SW480 (cell line): ENCODE measurements around the gene CNTN2.

Source experiments
- DNase-seq: peaks from one replicate; pipeline ENCODE4 v3.0.0-alpha.2; 2016; ENCODE audit warnings: low spot score

Gene CNTN2

DNA sequence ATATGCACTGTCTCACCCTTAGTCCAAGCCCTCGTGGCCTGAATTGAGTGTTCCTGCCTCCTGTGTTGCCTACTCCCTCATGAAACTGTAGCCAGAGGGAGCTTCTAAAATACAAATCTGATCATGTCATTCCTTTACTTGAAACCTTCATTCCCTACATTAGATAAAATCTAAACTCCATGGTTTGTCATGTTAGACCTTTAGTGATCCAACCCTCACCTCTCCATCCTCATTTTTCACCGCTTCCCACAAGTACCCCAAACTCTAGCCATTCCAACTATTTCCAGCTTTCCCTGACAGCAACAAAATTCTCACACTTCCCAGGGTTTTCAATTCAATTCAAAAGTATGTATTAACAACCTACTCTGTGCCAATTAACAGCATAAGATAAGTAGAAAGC, 18.3 kb upstream of the CNTN2 start:
- DNase-seq, result no peak

DNA sequence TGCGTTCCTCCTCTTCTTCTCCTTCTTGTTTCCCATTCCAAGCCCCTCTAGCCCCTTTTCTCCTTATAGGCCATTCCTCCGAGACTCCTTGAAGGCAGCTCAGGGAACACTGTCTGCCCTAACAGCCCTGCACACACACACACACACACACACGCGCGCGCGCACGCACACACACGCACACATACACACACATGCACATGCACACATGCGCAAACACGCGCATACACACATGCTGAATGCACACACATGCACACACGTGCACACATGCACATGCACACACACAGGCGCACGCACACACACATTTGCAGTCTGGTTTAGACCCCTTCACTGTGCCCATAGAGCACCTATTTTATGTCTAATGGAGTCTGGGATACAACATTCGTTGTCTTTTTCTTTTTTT, 17.8 kb upstream of the CNTN2 start:
- DNase-seq, result no peak

DNA sequence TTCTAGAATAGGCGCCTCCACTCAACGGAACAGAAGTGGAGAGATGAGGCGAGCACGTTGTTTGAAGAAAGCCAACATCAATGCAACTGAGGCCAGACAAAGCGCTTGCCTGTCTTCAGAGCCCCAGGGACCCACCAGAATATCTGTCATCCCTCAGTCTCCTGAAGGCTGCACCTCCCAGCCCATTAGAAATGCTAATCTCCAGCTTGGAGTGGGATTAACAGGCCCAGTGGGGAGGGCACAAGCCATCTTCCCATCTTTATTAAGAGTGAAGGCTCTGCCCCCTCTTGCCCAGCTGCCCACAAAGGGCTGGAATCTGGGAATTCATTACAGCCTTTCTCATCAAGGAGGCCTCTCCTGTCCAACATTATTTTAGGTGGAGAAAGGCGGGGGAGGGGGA, 16.8 kb upstream of the CNTN2 start:
- no peak for DNase-seq

DNA sequence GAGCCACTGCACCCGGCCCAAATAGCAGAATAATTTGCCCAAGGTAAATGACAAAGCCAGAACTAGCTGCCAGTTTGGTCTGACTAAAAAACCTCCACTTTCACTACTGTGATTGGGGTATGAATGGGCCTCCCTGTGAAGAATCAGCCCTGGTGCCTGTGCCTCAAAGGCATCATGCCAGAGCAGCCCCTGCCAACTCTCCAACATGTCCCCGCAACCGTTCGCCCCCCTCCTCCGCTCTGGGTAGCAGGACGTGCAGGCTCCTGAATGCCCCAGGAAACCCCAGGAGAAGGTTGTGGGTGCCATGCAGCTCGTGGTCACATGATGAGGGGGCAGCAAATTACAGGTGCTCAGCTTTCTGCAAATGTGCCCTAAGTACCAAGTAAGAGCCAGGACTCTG, 14.6 kb upstream of the CNTN2 start:
- DNase-seq, result no peak

DNA sequence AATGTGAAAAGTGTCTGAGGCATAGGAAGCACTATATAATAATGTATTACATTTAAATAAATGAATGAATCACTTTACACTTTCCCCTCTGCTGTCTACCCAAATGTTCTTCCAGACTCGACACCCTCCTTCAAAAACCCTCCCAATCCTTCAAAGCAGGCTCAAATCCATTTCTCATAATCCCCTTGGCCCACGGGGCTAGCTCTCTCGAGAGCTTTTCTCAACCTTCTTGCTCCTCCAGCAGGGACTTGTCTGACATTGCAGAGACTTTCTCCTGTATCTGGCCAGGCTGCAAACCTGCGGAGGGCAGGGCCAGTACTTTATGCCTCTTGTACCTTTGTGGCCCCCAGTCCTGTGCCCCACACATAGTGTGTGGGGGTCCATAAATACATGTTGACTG, 14.1 kb upstream of the CNTN2 start:
- DNase-seq, result no peak

DNA sequence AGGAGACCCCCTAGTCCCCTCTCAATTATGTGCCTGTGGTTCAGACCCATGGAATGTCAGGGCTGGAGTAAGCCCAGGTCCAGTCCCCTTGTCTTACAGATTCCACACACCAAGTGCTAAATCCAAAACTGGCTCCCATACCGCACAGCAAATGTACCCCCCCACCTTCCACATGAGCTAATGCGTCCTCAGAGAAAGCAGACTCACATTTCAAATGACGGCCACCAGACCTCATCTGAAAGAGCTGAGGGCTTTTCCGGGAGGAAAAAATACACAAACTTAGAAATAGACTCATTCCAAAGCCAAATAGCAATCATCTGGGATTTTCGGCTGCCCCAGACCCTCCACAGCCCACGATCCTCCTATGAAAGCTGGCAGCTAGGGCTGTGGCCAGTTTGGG, 12.8 kb upstream of the CNTN2 start:
- DNase-seq, result no peak

DNA sequence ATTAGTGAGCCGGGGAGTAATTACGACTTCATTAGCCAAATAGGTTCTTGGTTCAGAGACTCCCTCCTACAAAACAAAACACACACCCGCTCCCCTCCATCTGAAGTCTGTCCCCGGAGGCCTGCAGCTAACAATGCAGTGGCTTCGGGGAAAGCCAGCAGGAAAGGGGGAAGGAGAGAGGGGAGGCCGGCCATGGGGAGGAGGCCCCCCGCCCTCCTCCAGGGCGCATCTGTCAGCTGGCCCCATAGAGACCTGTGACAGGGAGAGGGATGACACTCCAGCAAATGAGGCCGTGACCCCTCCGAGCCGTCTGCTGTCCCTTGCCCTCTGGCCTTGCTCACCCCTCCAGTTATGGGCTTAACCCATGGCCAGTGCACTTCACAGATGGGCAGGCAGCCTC, 12.1 kb upstream of the CNTN2 start:
- no peak for DNase-seq

DNA sequence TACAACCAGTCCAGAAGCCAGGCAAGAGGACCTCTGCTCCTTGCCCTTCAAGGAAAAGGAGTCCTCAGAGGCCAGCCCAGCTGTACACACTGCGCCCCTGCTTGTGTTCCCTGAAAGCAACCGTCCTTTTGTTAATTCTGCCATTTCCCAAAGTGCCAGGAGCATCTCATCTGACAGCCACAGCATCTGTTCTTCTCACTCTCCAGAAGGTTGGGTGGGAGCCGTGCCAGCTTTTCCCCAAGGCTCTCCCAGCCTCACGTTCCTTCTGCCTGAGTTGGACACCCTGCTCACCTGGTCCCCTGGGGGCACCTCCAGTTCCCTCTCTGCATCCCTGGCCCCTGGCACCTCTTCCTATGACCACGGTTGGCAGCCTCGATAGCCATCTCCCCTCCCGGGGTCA, 10.5 kb upstream of the CNTN2 start:
- no peak for DNase-seq

DNA sequence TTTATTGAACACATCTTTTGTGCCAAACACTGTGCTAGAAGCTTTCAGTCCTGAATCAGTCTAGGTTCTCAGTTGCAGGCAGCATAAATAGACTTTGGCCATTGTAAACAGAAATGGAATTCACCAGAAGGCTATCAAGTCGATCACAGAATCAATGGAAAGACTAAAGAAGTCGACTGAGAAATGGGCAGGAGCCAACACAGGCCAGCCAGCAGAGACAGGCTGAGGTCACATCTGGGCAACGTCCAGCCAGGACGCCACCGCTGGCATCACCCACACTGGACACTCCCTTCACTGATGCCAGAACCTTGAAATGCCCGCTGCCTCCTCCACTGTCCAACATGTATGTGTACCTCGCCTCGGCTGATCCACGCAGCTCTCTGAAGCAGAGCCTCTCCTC, 5.5 kb upstream of the CNTN2 start:
- no peak for DNase-seq

DNA sequence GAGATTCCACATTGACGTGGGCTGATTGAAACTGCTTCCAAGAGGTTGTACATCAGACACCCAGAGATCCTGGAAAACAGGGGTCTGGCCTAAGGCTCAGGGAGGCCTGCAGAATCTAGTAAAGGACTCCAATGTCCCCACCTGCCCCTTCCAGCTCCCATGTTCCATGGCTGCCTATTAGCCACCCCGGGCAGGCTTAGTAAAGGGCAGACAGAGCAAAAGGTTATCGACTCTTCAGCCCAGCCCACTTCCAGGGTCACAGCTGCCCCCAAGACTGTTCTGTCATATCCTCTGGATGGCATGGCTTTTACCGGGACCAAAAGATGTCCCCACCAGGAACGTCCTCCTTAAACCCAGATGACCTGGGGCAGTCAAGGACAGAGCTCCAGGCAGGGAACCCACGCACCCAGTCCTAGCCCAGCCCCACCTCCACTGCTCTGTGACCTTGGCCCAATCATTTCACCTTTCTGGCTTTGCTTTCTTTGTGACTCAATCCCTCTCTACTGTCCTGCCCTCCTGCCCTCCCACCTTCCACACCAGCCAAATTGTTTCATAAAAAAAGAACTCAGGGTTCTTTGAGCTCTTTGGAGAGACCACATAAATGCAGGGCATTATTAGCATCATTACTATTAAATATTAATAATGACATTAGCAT, 4.8 kb upstream of the CNTN2 start:
- no peak for DNase-seq

DNA sequence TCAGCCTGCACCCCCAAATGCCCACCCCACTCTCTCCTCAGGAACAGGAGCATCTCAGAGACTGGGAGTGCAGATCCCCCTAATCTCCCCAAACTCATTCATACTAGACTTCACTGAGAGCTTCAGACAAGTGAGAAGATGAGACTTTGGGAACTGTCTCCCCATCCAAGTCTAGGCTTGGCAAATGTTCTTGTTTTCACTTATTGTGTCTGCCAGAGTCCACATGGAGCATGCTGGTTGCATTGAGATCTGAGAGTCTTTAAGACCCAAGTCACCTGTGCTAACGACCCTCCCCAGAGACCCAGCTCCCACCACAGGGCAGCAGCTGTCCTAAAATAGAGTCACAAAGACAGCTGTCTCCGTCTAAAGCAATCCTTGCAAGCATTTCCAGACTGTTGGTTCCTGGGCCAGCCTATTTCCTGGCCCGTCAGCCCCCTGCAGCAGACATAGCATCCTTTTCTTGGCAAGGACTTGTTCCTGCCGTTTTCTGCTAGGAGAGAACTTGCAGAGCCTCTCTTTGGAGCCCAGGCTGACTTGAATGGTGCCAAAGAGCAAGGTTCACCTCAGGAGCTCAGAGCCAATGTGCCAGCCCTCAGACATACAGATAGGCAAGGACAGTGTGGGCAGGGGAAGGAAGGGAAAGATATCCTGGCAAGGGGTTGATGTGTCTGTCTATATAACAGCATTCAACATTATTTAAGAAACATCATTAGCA, 1.9 kb upstream of the CNTN2 start:
- no peak for DNase-seq

DNA sequence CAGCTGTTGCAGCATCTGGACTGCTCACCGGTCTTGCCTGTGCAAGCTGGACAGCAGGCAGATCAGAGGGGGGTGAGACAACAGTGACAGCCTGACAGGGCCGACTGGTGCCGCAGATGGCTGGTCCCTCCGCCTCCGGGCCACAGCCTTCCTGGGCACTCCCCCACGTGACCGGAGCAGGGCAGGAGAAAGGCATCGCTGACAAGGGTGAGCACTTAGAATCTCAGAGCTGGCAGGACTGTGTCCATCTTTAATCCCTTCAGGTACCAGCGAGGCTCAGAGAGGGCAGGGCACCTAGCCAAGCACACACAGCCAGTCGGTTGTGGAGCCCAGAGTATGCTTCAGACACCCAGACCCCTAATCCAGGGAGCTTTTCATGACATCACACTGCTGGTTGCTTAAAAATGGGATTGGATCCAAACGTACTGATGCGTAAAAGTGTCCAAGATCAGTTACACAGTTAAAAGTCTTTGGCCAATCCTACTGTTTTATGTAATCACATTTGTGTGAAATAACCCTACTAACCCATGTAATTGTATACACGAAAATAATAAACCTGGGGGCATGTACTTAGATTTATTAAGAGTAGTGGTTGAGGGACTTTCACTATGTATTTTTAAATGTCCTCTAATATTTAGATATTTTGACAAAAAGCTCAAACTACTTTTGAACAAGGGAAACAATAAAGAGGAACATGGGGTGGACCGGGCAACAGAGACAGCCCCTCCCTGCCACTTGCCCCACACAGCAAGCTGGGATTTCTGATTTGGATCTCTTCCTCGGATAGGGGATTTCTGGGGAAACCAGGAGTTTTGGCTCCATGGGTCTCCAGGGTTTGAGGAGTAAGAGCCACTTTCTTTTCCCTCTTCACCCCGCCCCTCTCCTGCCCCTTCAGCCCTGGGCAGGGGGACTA, 758 bp upstream of the CNTN2 start:
- no peak for DNase-seq

DNA sequence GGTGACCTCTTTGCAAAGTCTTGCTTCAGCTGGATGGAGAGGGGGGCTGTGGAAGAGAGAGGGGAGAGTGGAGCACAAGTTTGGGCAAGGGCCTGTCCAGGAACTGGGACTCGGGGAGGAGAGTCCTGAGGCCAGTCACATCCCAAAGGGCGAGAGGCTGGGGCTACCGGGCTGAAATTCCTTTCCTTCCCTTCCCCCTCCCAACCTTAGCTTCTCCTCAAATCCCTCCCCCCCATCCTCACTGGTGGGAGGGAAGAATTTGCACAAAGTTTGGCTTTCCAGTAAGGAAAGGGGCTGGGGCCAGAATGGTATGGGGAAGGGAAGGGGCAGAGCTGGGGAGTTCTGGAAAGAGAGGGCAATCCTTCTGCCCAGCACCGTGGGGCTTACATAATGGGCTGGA, 854 bp downstream of the CNTN2 start:
- DNase-seq, result no peak

DNA sequence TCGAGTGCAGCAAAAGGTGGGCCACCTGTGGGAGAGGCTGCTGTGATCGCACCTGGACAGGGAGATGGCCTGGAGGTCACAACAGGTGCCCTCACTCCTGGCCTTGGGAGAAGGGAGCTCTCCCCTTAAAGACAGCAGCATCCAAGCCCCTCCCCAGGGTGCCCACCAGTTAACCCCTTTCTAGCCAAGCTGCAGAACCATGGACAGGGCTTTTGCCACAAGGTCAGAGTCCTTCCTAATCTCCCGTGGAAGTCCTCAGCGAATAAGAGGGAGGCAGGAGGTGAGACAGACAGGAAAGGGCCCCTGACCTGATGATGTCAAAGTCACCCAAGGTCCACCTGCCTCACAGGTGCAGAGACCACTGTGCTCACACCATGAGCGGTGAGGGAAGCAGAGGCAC, 1.7 kb downstream of the CNTN2 start:
- no peak for DNase-seq

DNA sequence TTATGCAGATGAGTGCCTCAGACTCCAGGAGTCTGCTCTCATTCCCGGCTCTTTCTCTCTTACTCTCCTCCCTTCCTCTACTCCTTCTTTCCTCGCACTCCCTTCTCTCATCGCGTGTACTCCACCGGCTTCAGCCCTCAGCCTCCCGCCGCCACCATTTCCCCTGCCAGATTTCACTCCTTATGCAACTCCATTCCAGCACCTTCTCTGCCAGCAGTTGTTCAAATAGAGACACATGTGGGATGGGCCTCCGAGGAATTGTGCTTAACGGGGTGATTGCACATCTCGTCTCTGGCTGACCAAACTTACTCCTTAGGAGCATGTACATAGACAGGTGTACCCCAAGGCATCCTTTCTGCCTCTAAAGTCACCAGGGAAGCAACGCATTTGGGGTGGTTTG, 2.1 kb downstream of the CNTN2 start:
- no peak for DNase-seq

DNA sequence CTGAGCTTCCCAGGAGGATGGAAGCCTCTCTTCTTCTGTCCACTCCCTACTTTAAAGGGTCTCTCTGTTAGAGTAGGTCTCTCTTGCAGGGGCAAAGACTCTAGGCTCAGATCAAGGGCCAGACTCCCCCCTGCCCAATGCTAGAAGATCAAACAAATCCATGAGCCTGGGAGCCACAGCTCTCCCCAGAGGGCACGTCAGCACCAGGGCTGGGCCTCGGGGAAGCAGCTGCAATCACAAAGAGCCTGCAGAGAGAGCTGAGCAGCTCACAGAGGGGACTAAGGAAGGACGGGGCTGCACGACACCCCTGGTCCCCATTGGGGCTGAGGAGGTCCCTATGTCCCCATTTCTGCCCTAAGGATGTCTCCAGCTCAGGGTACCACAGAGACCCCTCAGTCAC, 3.9 kb downstream of the CNTN2 start:
- DNase-seq, result no peak

DNA sequence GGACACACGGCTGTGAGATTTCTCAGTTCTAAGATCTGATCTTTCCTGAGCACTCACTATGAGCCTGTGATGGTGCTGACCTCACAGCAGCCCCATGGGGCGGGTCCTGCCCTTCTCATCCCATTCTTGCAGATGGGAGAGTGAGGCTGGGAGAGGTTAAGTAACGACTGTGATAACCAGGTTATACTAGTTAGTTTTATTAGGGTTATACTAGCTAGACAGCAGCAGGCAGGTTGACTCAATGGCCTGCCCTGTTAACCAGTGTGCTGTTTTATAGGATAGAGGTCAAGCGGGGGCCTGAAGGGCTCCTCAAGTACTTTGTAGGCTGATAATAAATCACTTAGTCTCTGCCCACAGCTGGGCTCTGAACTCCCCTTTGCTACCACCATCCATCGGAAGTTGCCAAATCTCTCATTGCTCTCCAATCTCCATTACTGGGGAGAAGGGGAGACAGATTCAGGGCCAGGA, 4.8 kb downstream of the CNTN2 start:
- DNase-seq, result no peak

DNA sequence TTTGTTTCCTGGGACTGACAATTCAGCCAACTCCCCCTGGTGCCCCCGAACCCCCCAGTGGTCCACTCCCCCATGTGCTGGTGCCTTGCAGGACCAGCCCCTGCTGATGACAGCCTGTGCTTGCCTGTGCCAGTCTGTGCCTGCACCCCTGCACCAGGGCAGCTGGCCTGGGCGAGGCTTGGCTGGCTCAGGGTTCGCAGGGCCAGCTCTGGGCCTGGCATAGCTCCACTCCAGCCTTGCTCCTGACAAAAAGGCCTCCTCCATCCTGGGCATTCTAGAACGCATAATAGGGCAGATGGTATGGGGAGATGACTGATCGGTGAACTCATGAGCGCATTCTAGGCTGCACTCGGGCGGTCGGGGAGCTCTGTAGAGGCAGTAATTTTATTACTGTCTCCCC, 5.4 kb downstream of the CNTN2 start:
- DNase-seq, result no peak

DNA sequence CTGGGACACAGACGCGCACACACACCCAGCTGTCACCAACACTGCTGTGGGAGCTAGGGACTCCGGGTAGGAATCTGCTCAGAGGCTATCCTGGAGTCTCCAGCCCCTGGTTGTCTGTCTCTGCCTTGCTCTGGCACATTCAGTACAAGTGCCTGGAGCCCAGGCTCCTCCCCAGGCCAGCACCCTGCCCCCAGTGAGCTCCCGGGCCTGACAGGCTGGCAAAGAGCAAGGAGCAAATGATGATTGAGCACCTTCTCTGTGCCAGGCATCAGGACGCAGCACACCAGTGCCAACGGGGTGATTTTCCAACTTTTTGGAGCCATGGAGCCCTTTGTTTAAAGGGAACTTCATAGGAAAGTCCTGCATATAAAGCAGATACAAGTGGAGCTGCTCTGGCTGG, 6.5 kb downstream of the CNTN2 start:
- no peak for DNase-seq

DNA sequence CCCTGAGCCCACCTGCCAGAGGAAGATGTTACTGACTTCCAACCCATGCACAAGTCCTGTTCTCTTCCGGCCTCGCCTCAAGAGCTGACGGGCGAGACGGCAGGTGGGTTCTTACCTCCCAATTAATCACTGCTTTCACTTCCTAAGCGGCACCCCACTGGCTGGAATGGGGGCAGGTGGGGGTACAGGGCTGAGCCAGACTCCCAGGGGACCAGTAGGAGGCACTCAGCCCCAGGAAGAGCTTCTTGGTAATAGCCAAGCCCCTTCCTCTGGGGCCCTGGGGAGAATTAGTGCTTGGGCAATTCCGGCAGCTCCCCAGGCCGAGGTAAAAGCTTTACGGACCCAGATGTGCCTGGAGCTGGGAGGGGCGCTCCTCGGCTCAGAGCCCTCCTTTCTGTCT, 9.7 kb downstream of the CNTN2 start:
- DNase-seq, result no peak

DNA sequence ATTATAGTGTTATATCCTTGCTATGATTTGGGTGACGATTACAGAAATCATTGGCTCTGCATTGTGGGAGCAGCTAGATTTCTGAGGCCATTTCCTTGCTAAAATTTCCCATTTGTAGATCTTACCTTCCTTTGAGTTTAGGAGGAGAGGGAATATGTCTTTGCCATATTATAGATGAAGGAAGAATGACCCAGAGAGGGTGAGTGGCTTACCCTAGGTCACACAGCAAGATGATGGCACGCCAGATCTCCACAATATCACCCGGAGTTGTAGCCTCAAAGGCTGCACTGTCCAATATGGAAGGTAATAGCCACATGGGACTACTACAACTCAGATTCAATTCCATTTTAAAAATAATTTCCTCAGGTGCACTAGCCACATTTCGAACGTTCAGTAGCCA, 10.3 kb downstream of the CNTN2 start:
- DNase-seq, result no peak

DNA sequence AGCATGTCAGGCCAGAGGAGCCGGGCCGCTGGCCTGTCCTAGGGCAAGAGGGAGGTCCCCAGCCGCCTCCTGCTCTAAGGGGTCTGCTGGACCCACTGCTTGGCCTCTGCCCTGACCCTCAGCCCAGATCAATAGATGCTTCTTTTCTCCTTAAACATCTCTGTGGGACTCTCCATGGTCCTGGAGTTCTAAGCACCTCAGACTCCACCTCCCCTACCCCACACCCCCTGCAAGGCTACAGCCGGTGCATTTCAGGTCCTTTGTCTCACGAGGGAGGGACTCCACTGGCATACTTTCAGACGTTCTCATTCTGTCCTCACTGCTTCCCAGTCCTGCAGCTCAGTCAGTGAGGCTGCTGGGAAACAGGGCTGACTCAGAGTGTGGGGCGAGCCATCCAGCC, 11.0 kb downstream of the CNTN2 start:
- no peak for DNase-seq

DNA sequence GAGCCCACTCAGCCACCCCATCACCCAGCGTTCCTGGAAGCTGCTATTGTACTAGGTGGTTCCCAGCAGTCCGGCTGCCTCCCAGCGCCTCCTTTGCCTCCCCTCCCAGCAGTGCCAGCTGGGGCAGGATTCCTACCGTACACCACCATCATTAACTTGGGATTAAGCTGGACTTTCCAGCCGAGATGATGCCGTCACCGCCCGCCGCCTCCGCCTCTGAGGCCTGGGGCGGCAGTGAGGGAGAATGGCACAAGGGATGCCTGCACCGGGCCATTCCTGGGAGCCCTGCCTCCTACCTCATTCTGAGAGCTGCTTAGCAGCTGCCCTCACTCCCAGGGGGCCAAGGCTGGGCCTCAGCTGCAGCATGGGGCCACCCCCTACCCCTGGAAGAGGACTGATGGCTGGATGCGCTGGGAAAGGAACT, 13.2 kb downstream of the CNTN2 start:
- DNase-seq, result no peak
